NCI-H82 treated with DMSO at 0.1 percent for 48 hours (cell line): Measurements from ENCODE around the gene DSG2.

ENCODE experiments used
- DNase-seq: peaks from one replicate; lab custom pipeline; 2025; ENCODE audit not compliant: unreplicated experiment; lab: John Stamatoyannopoulos, UW

Gene DSG2

GRCh38 chr18:31583185-31583854 is 85.3 kb downstream of the DSG2 start:
- no peak for DNase-seq

GRCh38 chr18:31585991-31586390 is 88.0 kb downstream of the DSG2 start:
- DNase-seq: no peak

GRCh38 chr18:31586616-31587015 is 88.6 kb downstream of the DSG2 start:
- DNase-seq: no peak

- DNase-seq: no peak
These were observed 89.6 kb downstream of the DSG2 start for GRCh38 chr18:31587529-31587928.

- no peak for DNase-seq
These were observed 92.6 kb downstream of the DSG2 start for GRCh38 chr18:31590570-31590969.

- no peak for DNase-seq
These were observed 93.1 kb downstream of the DSG2 start for GRCh38 chr18:31591113-31591512.

GRCh38 chr18:31591628-31592027 is 93.7 kb downstream of the DSG2 start, which contains the start of gene TTR:
TSS of gene TTR (plus strand) at chr18:31591877. CDS start at chr18:31591903, 26 bp downstream.
- DNase-seq: no peak

- no peak for DNase-seq
These were observed 94.7 kb downstream of the DSG2 start for GRCh38 chr18:31592506-31593157.

GRCh38 chr18:31595121-31595771 is 97.3 kb downstream of the DSG2 start:
- no peak for DNase-seq

- no peak for DNase-seq
These were observed 98.3 kb downstream of the DSG2 start for GRCh38 chr18:31596081-31596872.

GRCh38 chr18:31598021-31598805 is 100.2 kb downstream of the DSG2 start:
- DNase-seq: no peak
